IPS DF 6.9 (cell line): ENCODE measurements around the gene THEM5.

Source experiments
- DNase-seq: peaks from one replicate; pipeline ENCODE4 v3.0.0-alpha.2; 2013; ENCODE audit warnings: low read depth, low spot score
- H3K27ac ChIP-seq: one replicate; pipeline ENCODE4 v1.5.1; 2013; ENCODE audit warnings: low read length, control low read depth
- H3K27me3 ChIP-seq: 2 replicates; pipeline ENCODE4 v1.6.1; 2013; ENCODE audit warnings: mild to moderate bottlenecking, low read length; ENCODE audit not compliant: control insufficient read depth, insufficient read depth
- H3K36me3 ChIP-seq: 2 replicates; pipeline ENCODE4 v1.6.1; 2013; ENCODE audit warnings: low read length; ENCODE audit not compliant: control insufficient read depth, insufficient read depth
- H3K4me1 ChIP-seq: 2 replicates; pipeline ENCODE4 v1.6.1; 2013; ENCODE audit warnings: low read length; ENCODE audit not compliant: control insufficient read depth, insufficient read depth
- H3K4me3 ChIP-seq: 2 replicates; pipeline ENCODE4 v1.5.1; 2013; ENCODE audit warnings: mild to moderate bottlenecking, low read length
- H3K9me3 ChIP-seq: 2 replicates; pipeline ENCODE4 v1.6.1; 2013; ENCODE audit warnings: low read length, inconsistent platforms; ENCODE audit not compliant: control insufficient read depth, insufficient read depth
- WGBS: extraction: QIAGEN DNeasy Blood & Tissue Kit; methylation state at CpG from one replicate; pipeline ENCODE4 v1.1.7; 2013; ENCODE audit warnings: mixed read lengths, missing lambda C conversion rate; ENCODE audit not compliant: insufficient read length, insufficient coverage; 5-methylcytosine and 5-hydroxymethylcytosine counted together

The THEM5 gene

GRCh38 chr1:151854658-151855057 is 1.1 kb upstream of the THEM5 start:
- no peak overlapping the region for H3K4me3 ChIP-seq
- H3K9me3 ChIP-seq: no peaks in the 10 kb centered on the region
- no peaks in the 10 kb centered on the region for H3K36me3 ChIP-seq
- H3K4me1 ChIP-seq: no peaks in the 10 kb centered on the region
- no peak overlapping the region for H3K27ac ChIP-seq
- WGBS: no CpG with 5 or more reads among the region's 7 CpGs
- peaks cover 18% of the 10 kb centered on the region; the same call in 1 of the 2 replicates for H3K27me3 ChIP-seq
- no peak for DNase-seq

GRCh38 chr1:151852733-151853132 is 779 bp downstream of the THEM5 start:
- Histone ChIP-seq H3K4me3 (no peak overlapping the region), H3K27ac (no peak overlapping the region), H3K36me3 (no peaks in the 10 kb centered on the region), H3K9me3 (no peaks in the 10 kb centered on the region), H3K4me1 (no peaks in the 10 kb centered on the region), H3K27me3 (peaks cover 2% of the 10 kb centered on the region; the same call in 1 of the 2 replicates)
- WGBS: no CpG with 5 or more reads among the region's 4 CpGs
- no peak for DNase-seq

GRCh38 chr1:151851886-151852285 is 1.6 kb downstream of the THEM5 start:
- no CpG with 5 or more reads among the region's 8 CpGs for WGBS
- DNase-seq: no peak

GRCh38 chr1:151849871-151850270 is 3.6 kb downstream of the THEM5 start:
- no peaks in the 10 kb centered on the region for H3K27me3 ChIP-seq
- no peak overlapping the region for H3K27ac ChIP-seq
- H3K9me3 ChIP-seq: no peaks in the 10 kb centered on the region
- H3K4me3 ChIP-seq: no peak overlapping the region
- DNase-seq: no peak
- H3K4me1 ChIP-seq: peaks cover 4% of the 10 kb centered on the region; the same call in 1 of the 2 replicates
- no peaks in the 10 kb centered on the region for H3K36me3 ChIP-seq

More at GRCh38 chr1:151851886-151852285, 1.6 kb downstream of the THEM5 start:
- Histone ChIP-seq H3K27me3 (no peaks in the 10 kb centered on the region), H3K4me1 (no peaks in the 10 kb centered on the region), H3K4me3 (no peak overlapping the region), H3K36me3 (no peaks in the 10 kb centered on the region), H3K9me3 (no peaks in the 10 kb centered on the region), H3K27ac (no peak overlapping the region)

DNA sequence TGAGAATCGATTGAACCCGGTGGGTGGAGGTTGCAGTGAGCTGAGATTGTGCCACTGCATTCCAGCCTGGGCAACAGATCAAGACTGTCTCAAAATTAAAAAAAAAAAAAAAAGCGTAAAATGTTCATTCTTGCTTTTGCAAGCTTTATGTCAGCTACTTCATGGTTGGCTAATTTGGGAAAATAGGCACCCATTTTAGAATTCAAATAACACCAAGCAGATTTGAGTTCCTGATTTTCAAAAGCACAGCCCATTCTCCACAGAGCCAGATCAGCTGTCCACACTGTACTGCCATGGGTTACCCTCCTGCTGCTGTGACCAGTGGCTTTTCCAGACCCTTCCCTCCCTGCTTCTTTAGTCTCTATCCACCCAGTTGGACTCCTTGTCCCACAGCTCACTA is 4.4 kb downstream of the THEM5 start:
- Histone ChIP-seq H3K9me3 (no peaks in the 10 kb centered on the region), H3K4me1 (peaks cover 4% of the 10 kb centered on the region; the same call in 1 of the 2 replicates), H3K4me3 (no peak overlapping the region), H3K36me3 (no peaks in the 10 kb centered on the region), H3K27me3 (no peaks in the 10 kb centered on the region), H3K27ac (no peak overlapping the region)
- no peak for DNase-seq
- no CpG with 5 or more reads among the region's 3 CpGs for WGBS

DNA sequence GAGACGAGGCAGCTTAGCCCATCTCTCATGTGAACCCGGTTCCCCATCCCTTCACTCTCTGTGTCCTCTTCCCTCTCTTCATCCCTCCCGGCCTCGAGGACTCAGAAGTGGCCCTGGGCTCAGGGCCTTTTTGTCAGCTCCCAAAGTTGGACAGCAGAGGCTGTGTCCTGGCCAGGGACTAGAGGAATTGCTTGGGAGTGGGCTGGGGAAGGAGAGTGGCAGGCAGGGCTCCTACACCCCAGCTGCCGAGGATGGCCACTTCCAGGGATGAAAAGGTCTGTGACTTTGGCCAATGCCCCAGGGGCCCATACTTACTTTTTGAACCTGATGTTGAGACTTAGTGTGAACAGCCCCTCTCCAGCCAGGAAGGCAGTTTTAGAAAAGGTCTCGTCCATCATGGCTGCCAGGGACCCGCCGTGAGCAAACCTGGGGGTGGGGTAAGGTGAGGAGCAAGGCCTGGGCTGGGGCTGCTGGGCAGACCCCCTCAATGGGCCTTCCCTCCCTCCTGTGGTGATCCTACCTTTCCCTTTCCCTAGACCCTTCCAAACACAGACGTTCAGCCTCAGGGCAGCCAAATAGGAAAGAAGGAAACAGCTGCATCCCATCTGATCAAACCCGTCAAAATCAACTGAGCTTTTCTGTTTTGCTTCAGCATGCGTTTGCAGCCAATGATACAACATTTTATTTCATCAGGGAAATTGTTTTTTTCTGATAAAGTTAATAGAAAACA is 5.5 kb downstream of the THEM5 start:
- Histone ChIP-seq H3K4me3 (no peak overlapping the region), H3K36me3 (no peaks in the 10 kb centered on the region), H3K27me3 (no peaks in the 10 kb centered on the region), H3K27ac (no peak overlapping the region), H3K9me3 (no peaks in the 10 kb centered on the region), H3K4me1 (peaks cover 4% of the 10 kb centered on the region; the same call in 1 of the 2 replicates)
- WGBS: no CpG with 5 or more reads among the region's 11 CpGs
- DNase-seq: no peak

DNA sequence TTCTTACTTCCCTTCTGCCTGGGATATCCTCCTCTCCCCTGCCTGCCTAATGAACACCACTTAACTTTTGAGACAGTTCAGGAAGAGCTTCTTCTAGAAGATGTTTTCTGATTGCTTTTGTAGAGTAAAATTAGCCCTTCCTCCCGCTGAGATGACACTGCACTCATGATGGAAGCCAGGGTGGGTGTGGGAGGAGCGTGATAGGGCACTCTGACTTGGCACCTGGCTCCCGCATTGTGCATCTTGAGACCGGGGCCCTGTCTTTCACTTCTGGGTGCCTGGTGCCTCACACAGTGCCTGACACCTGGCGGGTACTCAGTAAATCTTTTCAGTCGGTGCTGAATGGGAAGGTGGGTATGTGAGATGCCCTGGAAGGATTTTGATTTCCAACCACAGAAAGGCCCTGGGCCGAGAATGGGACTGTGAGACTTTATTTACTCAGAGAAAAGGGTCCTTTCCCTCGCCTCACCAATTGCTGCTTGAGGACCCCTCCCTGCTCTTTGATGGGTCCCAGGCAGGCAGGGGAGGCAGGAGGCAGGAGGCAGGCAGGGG is 6.8 kb downstream of the THEM5 start:
- Histone ChIP-seq H3K4me1 (peaks cover 4% of the 10 kb centered on the region; the same call in 1 of the 2 replicates), H3K9me3 (no peaks in the 10 kb centered on the region), H3K27me3 (no peaks in the 10 kb centered on the region; the same call in 1 of the 2 replicates), H3K4me3 (no peak overlapping the region), H3K27ac (no peak overlapping the region), H3K36me3 (no peaks in the 10 kb centered on the region)
- no peak for DNase-seq
- no CpG with 5 or more reads among the region's 8 CpGs for WGBS

GRCh38 chr1:151846062-151846568 is 7.4 kb downstream of the THEM5 start:
- H3K27ac ChIP-seq: no peak overlapping the region
- H3K27me3 ChIP-seq: no peaks in the 10 kb centered on the region; the same call in 1 of the 2 replicates
- no peak overlapping the region for H3K4me3 ChIP-seq
- H3K9me3 ChIP-seq: no peaks in the 10 kb centered on the region
- no CpG with 5 or more reads among the region's 6 CpGs for WGBS
- no peak for DNase-seq
- H3K36me3 ChIP-seq: no peaks in the 10 kb centered on the region
- peaks cover 4% of the 10 kb centered on the region; the same call in 1 of the 2 replicates for H3K4me1 ChIP-seq

GRCh38 chr1:151843398-151843797 is 10.1 kb downstream of the THEM5 start:
- no peaks in the 10 kb centered on the region for H3K9me3 ChIP-seq
- DNase-seq: no peak
- H3K27ac ChIP-seq: no peak overlapping the region
- peaks cover 4% of the 10 kb centered on the region; the same call in 1 of the 2 replicates for H3K4me1 ChIP-seq
- H3K4me3 ChIP-seq: no peak overlapping the region
- H3K36me3 ChIP-seq: no peaks in the 10 kb centered on the region
- no CpG with 5 or more reads among the region's 2 CpGs for WGBS
- no peaks in the 10 kb centered on the region; the same call in 1 of the 2 replicates for H3K27me3 ChIP-seq

GRCh38 chr1:151841141-151841540 is 12.4 kb downstream of the THEM5 start:
- Histone ChIP-seq H3K27ac (no peak overlapping the region), H3K4me3 (no peak overlapping the region), H3K36me3 (no peaks in the 10 kb centered on the region), H3K27me3 (peaks cover 9% of the 10 kb centered on the region), H3K9me3 (no peaks in the 10 kb centered on the region), H3K4me1 (peaks cover 1% of the 10 kb centered on the region; the same call in 1 of the 2 replicates)
- no CpG with 5 or more reads among the region's 2 CpGs for WGBS
- no peak for DNase-seq
